ENCODE results near the gene SULT2B1.
"Not testable (repeated sequence)": the region's sequence is repeated elsewhere in the genome, so short reads cannot be mapped to it uniquely, and the experiment has no call there.

The SULT2B1 gene

DNA sequence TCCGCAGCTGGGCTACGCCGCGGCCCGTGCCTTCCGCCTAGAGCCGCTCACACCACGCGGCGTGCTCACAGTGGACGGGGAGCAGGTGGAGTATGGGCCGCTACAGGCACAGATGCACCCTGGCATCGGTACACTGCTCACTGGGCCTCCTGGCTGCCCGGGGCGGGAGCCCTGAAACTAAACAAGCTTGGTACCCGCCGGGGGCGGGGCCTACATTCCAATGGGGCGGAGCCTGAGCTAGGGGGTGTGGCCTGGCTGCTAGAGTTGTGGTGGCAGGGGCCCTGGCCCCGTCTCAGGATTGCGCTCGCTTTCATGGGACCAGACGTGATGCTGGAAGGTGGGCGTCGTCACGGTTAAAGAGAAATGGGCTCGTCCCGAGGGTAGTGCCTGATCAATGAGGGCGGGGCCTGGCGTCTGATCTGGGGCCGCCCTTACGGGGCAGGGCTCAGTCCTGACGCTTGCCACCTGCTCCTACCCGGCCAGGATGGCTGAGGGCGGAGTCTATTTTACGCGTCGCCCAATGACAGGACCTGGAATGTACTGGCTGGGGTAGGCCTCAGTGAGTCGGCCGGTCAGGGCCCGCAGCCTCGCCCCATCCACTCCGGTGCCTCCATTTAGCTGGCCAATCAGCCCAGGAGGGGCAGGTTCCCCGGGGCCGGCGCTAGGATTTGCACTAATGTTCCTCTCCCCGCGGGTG is 77.8 kb downstream of the SULT2B1 start:
- H3K4me3 ChIP-seq (replicated peaks in 1 of 2; ENCODE audit: low read depth in 2 of 2, low read length in 2 of 2), result no peak overlapping the region
- peak in 1 of 2 donors; percentile 82 for DNase-seq (ENCODE audit: low read depth in 2 of 2)
- TF ChIP-seq, protein P1, sequence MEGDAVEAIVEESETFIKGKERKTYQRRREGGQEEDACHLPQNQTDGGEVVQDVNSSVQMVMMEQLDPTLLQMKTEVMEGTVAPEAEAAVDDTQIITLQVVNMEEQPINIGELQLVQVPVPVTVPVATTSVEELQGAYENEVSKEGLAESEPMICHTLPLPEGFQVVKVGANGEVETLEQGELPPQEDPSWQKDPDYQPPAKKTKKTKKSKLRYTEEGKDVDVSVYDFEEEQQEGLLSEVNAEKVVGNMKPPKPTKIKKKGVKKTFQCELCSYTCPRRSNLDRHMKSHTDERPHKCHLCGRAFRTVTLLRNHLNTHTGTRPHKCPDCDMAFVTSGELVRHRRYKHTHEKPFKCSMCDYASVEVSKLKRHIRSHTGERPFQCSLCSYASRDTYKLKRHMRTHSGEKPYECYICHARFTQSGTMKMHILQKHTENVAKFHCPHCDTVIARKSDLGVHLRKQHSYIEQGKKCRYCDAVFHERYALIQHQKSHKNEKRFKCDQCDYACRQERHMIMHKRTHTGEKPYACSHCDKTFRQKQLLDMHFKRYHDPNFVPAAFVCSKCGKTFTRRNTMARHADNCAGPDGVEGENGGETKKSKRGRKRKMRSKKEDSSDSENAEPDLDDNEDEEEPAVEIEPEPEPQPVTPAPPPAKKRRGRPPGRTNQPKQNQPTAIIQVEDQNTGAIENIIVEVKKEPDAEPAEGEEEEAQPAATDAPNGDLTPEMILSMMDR (IDR thresholded peaks at IDR 0.05; ENCODE audit: low read depth, low read length), result no peak

DNA sequence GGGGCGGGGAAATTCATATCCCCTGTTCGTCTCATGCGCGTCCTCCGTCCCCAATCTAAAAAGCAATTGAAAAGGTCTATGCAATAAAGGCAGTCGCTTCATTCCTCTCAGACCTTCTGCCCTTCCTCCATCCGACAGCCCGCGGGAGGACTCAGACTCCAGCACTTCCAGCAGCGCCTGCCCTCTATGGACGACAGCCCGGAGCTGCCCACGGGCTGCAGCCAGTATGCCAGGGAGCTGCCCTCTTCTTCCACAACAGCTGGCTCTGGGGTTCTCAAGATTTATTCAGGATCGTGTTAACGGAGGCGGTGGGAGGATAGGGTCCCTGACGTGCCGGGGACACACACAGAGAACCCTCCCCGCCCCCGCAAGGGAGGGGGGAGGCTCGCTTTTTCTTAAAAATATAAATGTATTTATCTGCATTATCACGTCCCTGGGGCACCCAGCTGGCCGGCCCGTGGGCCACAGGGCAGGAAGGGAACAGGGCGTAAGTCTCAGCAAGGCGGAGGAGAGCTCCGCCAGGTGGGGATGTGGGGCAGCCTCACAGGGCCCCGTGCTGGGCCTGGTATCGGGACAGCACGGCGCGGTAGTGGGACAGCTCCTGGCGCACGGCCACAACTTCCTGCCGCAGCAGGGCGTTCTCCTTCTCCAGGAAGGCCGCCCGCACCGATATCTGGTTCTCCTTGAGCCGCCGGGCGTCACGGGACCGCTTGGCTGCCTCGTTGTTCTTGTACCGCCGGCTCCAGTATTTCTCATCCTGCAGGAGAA is 78.5 kb downstream of the SULT2B1 start:
- peak overlapping the region in 1 of 2 donors; percentile 10 for H3K4me3 ChIP-seq (replicated peaks in 1 of 2; ENCODE audit: low read depth in 2 of 2, low read length in 2 of 2)
- DNase-seq (ENCODE audit: low read depth in 2 of 2), result peak; percentile 58 to 87
- TF ChIP-seq, protein P1 (IDR thresholded peaks at IDR 0.05; ENCODE audit: low read depth, low read length), result peak; percentile 10

DNA sequence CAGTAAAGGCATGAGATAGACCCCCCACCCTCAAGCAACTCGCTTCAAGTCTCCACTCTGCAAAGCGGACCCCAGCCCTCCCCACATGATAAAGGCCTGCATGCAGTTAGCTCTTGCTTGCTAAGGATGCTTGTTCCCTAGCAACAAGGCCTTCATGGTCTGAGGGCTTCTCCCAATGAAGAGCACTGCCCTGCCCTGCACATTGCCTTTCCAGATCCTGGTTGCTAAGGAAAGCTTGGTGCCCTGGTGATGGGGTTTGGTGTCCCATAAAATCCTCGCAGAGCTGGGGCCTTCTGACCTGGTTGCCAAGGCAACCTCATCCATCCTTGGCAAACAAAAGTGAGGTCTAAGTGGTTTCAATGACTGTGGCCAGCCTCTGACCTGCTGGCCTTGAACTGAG is 79.3 kb downstream of the SULT2B1 start:
- no peak overlapping the region for H3K4me3 ChIP-seq (replicated peaks in 1 of 2; ENCODE audit: low read depth in 2 of 2, low read length in 2 of 2)
- TF ChIP-seq, protein P1 (IDR thresholded peaks at IDR 0.05; ENCODE audit: low read depth, low read length), result no peak
- no peak for DNase-seq (ENCODE audit: low read depth in 2 of 2)

DNA sequence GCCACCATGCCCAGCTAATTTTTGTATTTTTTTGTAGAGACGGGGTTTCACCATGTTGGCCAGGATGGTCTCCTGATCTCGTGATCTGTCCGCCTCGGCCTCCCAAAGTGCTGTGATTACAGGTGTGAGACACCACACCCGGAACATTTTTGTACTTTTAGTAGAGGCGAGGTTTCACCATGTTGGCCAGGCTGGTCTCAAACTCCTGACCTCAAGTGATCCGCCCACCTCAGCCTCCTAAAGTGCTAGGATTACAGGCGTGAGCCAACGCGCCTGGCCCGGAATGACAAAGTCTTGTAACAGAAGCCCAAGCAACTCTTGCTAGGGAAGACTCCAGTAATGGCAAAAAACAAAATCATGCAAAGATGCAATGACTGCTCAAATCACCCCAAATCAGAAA is 80.3 kb downstream of the SULT2B1 start:
- not testable (repeated sequence) for DNase-seq (ENCODE audit: low read depth in 2 of 2); H3K4me3 ChIP-seq (replicated peaks in 1 of 2; ENCODE audit: low read depth in 2 of 2, low read length in 2 of 2)

DNA sequence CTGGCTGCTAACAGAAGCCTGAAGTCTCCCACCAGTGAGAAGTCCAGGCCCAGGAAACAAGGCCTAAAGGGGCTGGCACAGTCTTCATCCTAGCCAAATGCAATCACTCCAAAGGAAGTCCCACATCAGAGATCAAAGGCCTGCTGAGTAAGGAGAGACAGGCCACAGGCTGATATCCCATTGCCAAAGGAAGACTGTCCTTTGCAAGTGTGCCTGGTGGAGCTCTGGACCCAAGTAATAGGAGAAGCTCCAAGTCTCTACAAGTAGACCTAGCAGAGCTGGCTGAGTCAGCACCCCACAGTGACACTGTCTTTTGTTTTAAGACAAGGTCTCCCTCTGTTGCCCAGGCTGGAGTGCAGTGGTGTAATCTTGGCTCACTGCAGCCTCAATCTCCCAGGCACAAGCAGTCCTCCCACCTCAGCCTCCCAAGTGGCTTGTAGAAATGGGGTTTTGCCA is 80.7 kb downstream of the SULT2B1 start:
- no peak overlapping the region for H3K4me3 ChIP-seq (replicated peaks in 1 of 2; ENCODE audit: low read depth in 2 of 2, low read length in 2 of 2)
- TF ChIP-seq, protein P1 (IDR thresholded peaks at IDR 0.05; ENCODE audit: low read depth, low read length), result no peak
- peak in 1 of 2 donors; percentile 53 for DNase-seq (ENCODE audit: low read depth in 2 of 2)

DNA sequence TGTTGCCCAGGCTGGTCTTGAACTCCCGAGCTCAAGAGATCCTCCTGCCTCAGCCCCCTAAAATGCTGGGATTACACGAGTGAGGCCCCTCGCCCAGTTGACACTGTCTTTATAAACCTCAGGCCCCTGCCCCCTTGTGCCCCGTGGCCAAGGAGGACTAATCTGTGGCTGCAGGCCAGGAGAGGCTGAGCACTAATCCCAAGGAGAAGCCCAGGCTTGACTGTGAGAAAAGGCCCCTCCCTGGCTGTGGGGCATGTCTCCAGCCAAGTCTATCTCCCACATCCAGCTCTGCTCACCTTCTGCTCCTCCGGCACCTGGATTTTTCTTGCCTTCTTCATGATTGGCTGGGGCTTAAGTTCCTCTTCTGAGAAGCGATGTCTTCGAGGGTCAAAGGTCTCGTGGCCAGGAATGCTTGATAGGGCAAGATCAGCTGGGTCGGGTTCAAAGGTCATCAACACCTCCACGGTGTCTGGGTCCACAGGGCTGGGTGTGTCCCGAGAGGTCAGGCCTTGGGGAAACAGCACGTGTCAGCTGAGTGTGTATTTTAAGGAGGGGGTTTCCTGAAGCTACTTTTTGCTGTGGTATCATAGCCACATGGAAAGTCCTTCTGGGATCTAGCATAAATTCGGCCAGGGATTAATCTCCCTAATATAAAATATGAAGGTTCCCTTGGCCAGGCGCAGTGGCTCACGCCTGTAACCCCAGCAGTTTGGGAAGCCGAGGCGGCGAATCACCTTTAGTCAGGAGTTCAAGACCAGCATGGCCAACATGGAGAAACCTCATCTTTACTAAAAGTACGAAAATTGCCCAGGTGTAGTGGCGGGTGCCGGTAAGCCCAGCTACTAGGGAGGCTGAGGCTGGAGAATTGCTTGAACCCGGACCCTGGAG is 81.4 kb downstream of the SULT2B1 start:
- TF ChIP-seq, protein P1 (IDR thresholded peaks at IDR 0.05; ENCODE audit: low read depth, low read length), result no peak
- no peak overlapping the region for H3K4me3 ChIP-seq (replicated peaks in 1 of 2; ENCODE audit: low read depth in 2 of 2, low read length in 2 of 2)
- DNase-seq (ENCODE audit: low read depth in 2 of 2), result no peak

DNA sequence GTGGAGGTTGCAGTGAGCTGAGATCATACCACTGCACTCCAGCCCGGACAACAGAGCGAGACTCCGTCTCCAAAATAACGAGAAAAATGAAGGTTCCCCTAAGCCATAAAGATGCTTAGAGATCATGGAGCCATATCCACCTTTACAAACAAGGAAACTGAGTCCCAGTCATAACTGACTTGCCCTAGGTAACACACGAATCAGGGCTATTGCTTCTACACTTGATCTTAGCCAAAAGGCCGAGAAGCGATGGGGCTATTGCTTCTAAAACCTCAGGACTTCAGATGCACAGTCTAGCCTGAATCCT is 82.0 kb downstream of the SULT2B1 start:
- H3K4me3 ChIP-seq (replicated peaks in 1 of 2; ENCODE audit: low read depth in 2 of 2, low read length in 2 of 2), result no peak overlapping the region
- no peak for DNase-seq (ENCODE audit: low read depth in 2 of 2)
- TF ChIP-seq, protein P1 (IDR thresholded peaks at IDR 0.05; ENCODE audit: low read depth, low read length), result no peak
